Prostate gland (tissue), 2 donors: Measurements from ENCODE around the gene TSR3.

ENCODE experiments used
- POLR2A ChIP-seq: fragments of 450-650 bp; IDR thresholded peaks from one replicate; pipeline ENCODE4 v1.6.1; 2016; ENCODE audit warnings: antibody characterized with exemption, mild to moderate bottlenecking
- TF ChIP-seq, protein P1 (sequence below), 4 experiments: fragments of 200-600 bp in 2 of 4; fragments of 450-650 bp in 2 of 4; sonication (generic) in 2 of 4; IDR thresholded peaks; 1 replicate in 3 of 4; 2 replicates in 1 of 4; pipeline ENCODE4 v1.5.1; 2016 to 2019; ENCODE audit warnings: antibody characterized with exemption in 4 of 4, mild to moderate bottlenecking in 2 of 4, moderate library complexity in 2 of 4

- TF ChIP-seq POLR2A = no peak
- TF ChIP-seq, protein P1, sequence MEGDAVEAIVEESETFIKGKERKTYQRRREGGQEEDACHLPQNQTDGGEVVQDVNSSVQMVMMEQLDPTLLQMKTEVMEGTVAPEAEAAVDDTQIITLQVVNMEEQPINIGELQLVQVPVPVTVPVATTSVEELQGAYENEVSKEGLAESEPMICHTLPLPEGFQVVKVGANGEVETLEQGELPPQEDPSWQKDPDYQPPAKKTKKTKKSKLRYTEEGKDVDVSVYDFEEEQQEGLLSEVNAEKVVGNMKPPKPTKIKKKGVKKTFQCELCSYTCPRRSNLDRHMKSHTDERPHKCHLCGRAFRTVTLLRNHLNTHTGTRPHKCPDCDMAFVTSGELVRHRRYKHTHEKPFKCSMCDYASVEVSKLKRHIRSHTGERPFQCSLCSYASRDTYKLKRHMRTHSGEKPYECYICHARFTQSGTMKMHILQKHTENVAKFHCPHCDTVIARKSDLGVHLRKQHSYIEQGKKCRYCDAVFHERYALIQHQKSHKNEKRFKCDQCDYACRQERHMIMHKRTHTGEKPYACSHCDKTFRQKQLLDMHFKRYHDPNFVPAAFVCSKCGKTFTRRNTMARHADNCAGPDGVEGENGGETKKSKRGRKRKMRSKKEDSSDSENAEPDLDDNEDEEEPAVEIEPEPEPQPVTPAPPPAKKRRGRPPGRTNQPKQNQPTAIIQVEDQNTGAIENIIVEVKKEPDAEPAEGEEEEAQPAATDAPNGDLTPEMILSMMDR (IDR thresholded peaks at IDR 0.05) = no peak
These were observed 14.2 kb downstream of the TSR3 start for GRCh38 chr16:1337486-1337885.
